ENCODE measurements around the gene IQCM. TPM values are rescaled to one million over a fixed set of nuclear protein-coding genes. Genes with fewer than 3 reads are reported as not detected.

IQCM gene
- total RNA-seq, 1 experiment from 2014 or later = not detected

DNA sequence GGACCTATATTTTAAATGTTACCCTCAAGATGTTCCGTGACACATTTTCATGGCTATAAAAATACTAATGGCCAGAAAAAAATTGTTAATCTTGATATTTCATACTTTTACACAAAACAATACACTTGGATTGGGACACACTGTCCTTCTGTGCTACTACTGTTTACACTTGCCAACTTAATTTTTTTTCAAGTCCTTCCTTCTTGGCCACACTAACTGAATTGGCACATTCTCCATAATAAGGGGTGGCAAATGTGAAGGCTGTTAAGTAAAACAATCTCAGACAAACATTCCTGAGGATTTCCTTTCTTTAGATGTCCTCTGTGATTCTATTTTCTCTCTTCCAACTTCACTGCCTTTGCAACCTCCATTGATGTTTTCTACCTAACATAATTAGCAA, 225.8 kb downstream of the IQCM start:
- no peaks in the 10 kb centered on the region for H3K27me3 ChIP-seq (ENCODE audit: control insufficient read depth, insufficient read depth, low read length)
- in situ Hi-C loops (cut with HindIII; ENCODE audit: low pct_unique_long_range_greater_than_20kb, low sequenced_read_pairs) (no loop called here), intact Hi-C loops (cut with micrococcal nuclease; ENCODE audit: unreplicated experiment) (no loop called here)
- no peaks in the 10 kb centered on the region for H3K4me1 ChIP-seq (ENCODE audit: control insufficient read depth, insufficient read depth, low read length)
- DNase-seq (ENCODE audit: low read depth, low spot score) (no peak), ATAC-seq (no peak)
- ChIA-PET POLR2A (no interaction called here), CTCF (no interaction called here)
- no peaks in the 10 kb centered on the region for H3K36me3 ChIP-seq (ENCODE audit: control insufficient read depth, insufficient read depth, low read length)
- no peak overlapping the region for H3K4me3 ChIP-seq (ENCODE audit: low read depth in 2 of 2, low read length in 2 of 2)
- no peaks in the 10 kb centered on the region for H3K9me3 ChIP-seq (ENCODE audit: control insufficient read depth, insufficient read depth, low read depth, low read length)
- TF ChIP-seq SIN3A (IDR thresholded peaks at IDR 0.05; ENCODE audit: borderline replicate concordance, insufficient read depth, low read depth, low read length) (no peak), POLR2AphosphoS5 (IDR thresholded peaks at IDR 0.05; ENCODE audit: low read depth, low read length) (no peak), TCF7L2 (IDR thresholded peaks at IDR 0.05; ENCODE audit: low read depth, low read length) (no peak)
- TF ChIP-seq, protein P1, sequence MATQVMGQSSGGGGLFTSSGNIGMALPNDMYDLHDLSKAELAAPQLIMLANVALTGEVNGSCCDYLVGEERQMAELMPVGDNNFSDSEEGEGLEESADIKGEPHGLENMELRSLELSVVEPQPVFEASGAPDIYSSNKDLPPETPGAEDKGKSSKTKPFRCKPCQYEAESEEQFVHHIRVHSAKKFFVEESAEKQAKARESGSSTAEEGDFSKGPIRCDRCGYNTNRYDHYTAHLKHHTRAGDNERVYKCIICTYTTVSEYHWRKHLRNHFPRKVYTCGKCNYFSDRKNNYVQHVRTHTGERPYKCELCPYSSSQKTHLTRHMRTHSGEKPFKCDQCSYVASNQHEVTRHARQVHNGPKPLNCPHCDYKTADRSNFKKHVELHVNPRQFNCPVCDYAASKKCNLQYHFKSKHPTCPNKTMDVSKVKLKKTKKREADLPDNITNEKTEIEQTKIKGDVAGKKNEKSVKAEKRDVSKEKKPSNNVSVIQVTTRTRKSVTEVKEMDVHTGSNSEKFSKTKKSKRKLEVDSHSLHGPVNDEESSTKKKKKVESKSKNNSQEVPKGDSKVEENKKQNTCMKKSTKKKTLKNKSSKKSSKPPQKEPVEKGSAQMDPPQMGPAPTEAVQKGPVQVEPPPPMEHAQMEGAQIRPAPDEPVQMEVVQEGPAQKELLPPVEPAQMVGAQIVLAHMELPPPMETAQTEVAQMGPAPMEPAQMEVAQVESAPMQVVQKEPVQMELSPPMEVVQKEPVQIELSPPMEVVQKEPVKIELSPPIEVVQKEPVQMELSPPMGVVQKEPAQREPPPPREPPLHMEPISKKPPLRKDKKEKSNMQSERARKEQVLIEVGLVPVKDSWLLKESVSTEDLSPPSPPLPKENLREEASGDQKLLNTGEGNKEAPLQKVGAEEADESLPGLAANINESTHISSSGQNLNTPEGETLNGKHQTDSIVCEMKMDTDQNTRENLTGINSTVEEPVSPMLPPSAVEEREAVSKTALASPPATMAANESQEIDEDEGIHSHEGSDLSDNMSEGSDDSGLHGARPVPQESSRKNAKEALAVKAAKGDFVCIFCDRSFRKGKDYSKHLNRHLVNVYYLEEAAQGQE (IDR thresholded peaks at IDR 0.05; ENCODE audit: insufficient read depth in 1 of 2, low read depth in 2 of 2, low read length in 1 of 2) = no peak
- TF ChIP-seq, protein P2, sequence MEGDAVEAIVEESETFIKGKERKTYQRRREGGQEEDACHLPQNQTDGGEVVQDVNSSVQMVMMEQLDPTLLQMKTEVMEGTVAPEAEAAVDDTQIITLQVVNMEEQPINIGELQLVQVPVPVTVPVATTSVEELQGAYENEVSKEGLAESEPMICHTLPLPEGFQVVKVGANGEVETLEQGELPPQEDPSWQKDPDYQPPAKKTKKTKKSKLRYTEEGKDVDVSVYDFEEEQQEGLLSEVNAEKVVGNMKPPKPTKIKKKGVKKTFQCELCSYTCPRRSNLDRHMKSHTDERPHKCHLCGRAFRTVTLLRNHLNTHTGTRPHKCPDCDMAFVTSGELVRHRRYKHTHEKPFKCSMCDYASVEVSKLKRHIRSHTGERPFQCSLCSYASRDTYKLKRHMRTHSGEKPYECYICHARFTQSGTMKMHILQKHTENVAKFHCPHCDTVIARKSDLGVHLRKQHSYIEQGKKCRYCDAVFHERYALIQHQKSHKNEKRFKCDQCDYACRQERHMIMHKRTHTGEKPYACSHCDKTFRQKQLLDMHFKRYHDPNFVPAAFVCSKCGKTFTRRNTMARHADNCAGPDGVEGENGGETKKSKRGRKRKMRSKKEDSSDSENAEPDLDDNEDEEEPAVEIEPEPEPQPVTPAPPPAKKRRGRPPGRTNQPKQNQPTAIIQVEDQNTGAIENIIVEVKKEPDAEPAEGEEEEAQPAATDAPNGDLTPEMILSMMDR (IDR thresholded peaks at IDR 0.05) = no peak
- BruUV-seq (replicated peaks) = no TSS peak
- no peak overlapping the region for H3K27ac ChIP-seq (ENCODE audit: low read length)

DNA sequence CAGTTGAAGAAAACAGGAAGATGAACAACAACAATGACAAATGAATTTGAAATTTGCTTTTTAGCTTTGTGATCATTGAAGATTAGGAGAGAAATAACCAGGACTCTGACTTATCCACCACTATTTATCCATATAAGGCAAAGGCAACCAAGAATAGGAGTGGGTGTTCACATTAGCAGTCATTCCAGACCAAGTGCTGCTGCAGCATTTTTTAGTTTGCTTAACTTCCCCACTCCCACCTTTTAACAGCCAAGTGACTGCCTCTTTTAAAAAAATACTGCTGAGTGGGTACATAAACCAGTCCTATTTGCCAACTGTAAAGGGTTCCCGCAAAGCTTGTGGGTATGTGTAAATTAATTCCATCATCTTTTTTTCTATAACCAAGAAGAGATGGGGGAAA, 230.9 kb downstream of the IQCM start:
- in situ Hi-C loops (cut with HindIII; ENCODE audit: low pct_unique_long_range_greater_than_20kb, low sequenced_read_pairs) = no loop called here
- DNase-seq (ENCODE audit: low read depth, low spot score) (no peak), ATAC-seq (no peak)
- Histone ChIP-seq H3K36me3 (ENCODE audit: control insufficient read depth, insufficient read depth, low read length) (no peaks in the 10 kb centered on the region), H3K27me3 (ENCODE audit: control insufficient read depth, insufficient read depth, low read length) (no peaks in the 10 kb centered on the region), H3K4me3 (ENCODE audit: low read depth in 2 of 2, low read length in 2 of 2) (no peak overlapping the region), H3K4me1 (ENCODE audit: control insufficient read depth, insufficient read depth, low read length) (no peaks in the 10 kb centered on the region), H3K9me3 (ENCODE audit: control insufficient read depth, insufficient read depth, low read depth, low read length) (no peaks in the 10 kb centered on the region), H3K27ac (ENCODE audit: low read length) (no peak overlapping the region)
- intact Hi-C loops (cut with micrococcal nuclease; ENCODE audit: unreplicated experiment) = no loop called here
- TF ChIP-seq, protein P2 (IDR thresholded peaks at IDR 0.05) = no peak
- TF ChIP-seq POLR2AphosphoS5 (IDR thresholded peaks at IDR 0.05; ENCODE audit: low read depth, low read length) (no peak), SIN3A (IDR thresholded peaks at IDR 0.05; ENCODE audit: borderline replicate concordance, insufficient read depth, low read depth, low read length) (no peak), TCF7L2 (IDR thresholded peaks at IDR 0.05; ENCODE audit: low read depth, low read length) (no peak)
- TF ChIP-seq, protein P1 (IDR thresholded peaks at IDR 0.05; ENCODE audit: insufficient read depth in 1 of 2, low read depth in 2 of 2, low read length in 1 of 2) = no peak
- no TSS peak for BruUV-seq (replicated peaks)
- CTCF ChIA-PET = no interaction called here
- POLR2A ChIA-PET = no interaction called here
